H9 (cell line): ENCODE results near the gene RARS2. TPM values are rescaled to one million over a fixed set of nuclear protein-coding genes. Genes with fewer than 3 reads are reported as not detected.
A peak's percentile ranks its signal among the peaks of the same experiment; 100 is the strongest.

Experiments used
- DNase-seq: peaks from one replicate; pipeline ENCODE4 v3.0.0-alpha.2; 2017
- H2AFZ ChIP-seq: one replicate; pipeline ENCODE4 v1.6.1; 2013; ENCODE audit warnings: mild to moderate bottlenecking, low read length, control low read depth, moderate library complexity
- H2AK5ac ChIP-seq: 2 replicates; pipeline ENCODE4 v1.6.1; 2013; ENCODE audit warnings: low read length, control low read depth, mixed read lengths; ENCODE audit not compliant: insufficient read length
- H2BK120ac ChIP-seq: one replicate; pipeline ENCODE4 v1.6.1; 2013; ENCODE audit warnings: low read depth, mild to moderate bottlenecking, low read length, control low read depth, inconsistent platforms; ENCODE audit not compliant: poor library complexity, severe bottlenecking
- H2BK12ac ChIP-seq: 2 replicates; pipeline ENCODE4 v1.6.1; 2013; ENCODE audit warnings: low read length, control low read depth, mixed read lengths, low read depth; ENCODE audit not compliant: insufficient read length
- H2BK15ac ChIP-seq: 2 replicates; pipeline ENCODE4 v1.6.1; 2013; ENCODE audit warnings: low read depth, low read length, control low read depth
- H2BK20ac ChIP-seq: one replicate; pipeline ENCODE4 v1.6.1; 2013; ENCODE audit warnings: low read depth, mild to moderate bottlenecking, low read length, control low read depth, inconsistent platforms; ENCODE audit not compliant: poor library complexity, severe bottlenecking
- H2BK5ac ChIP-seq: 2 replicates; pipeline ENCODE4 v1.6.1; 2013; ENCODE audit warnings: low read length, control low read depth, mixed read lengths; ENCODE audit not compliant: insufficient read length
- H3K14ac ChIP-seq: 2 replicates; pipeline ENCODE4 v1.6.1; 2013; ENCODE audit warnings: low read length, control low read depth; ENCODE audit not compliant: insufficient read depth
- H3K18ac ChIP-seq: 2 replicates; pipeline ENCODE4 v1.6.1; 2013; ENCODE audit warnings: low read depth, mild to moderate bottlenecking, mixed read lengths, low read length, control low read depth; ENCODE audit not compliant: insufficient read length
- H3K23ac ChIP-seq: 2 replicates; pipeline ENCODE4 v1.6.1; 2013; ENCODE audit warnings: low read length, control low read depth, mixed read lengths, low read depth; ENCODE audit not compliant: insufficient read length
- H3K23me2 ChIP-seq: 2 replicates; pipeline ENCODE4 v1.6.1; 2013; ENCODE audit warnings: low read depth, mild to moderate bottlenecking, mixed read lengths, low read length, control low read depth; ENCODE audit not compliant: insufficient read length, poor library complexity, severe bottlenecking
- H3K27ac ChIP-seq: 2 replicates; pipeline ENCODE4 v1.5.1; 2013; ENCODE audit warnings: low read length, control low read depth, mixed read lengths, low read depth; ENCODE audit not compliant: insufficient read length
- H3K27me3 ChIP-seq: 2 replicates; pipeline ENCODE4 v1.6.1; 2013; ENCODE audit warnings: low read length, control low read depth, inconsistent platforms; ENCODE audit not compliant: insufficient read depth
- H3K4ac ChIP-seq: 2 replicates; pipeline ENCODE4 v1.6.1; 2013; ENCODE audit warnings: low read depth, mild to moderate bottlenecking, control low read depth, inconsistent platforms, low read length, moderate library complexity
- H3K4me1 ChIP-seq: 2 replicates; pipeline ENCODE4 v1.6.1; 2013; ENCODE audit warnings: low read length, control low read depth, inconsistent platforms; ENCODE audit not compliant: insufficient read depth
- H3K4me2 ChIP-seq: 2 replicates; pipeline ENCODE4 v1.6.1; 2013; ENCODE audit warnings: low read length, control low read depth, mixed read lengths; ENCODE audit not compliant: insufficient read length, insufficient read depth
- H3K56ac ChIP-seq: 2 replicates; pipeline ENCODE4 v1.6.1; 2013; ENCODE audit warnings: low read depth, mild to moderate bottlenecking, mixed read lengths, low read length, control low read depth; ENCODE audit not compliant: insufficient read length
- H3K79me1 ChIP-seq: 2 replicates; pipeline ENCODE4 v1.6.1; 2013; ENCODE audit warnings: low read depth, mild to moderate bottlenecking, moderate library complexity, low read length, control low read depth, inconsistent platforms; ENCODE audit not compliant: insufficient read depth, poor library complexity, severe bottlenecking
- H3K79me2 ChIP-seq: 2 replicates; pipeline ENCODE4 v1.6.1; 2013; ENCODE audit warnings: low read length, control low read depth, inconsistent platforms; ENCODE audit not compliant: insufficient read depth
- H3K9ac ChIP-seq: 2 replicates; pipeline ENCODE4 v1.6.1; 2013; ENCODE audit warnings: low read length, control low read depth, mixed read lengths; ENCODE audit not compliant: insufficient read length; ENCODE audit errors: extremely low read depth
- H3K9me3 ChIP-seq: one replicate; pipeline ENCODE4 v1.6.1; 2013; ENCODE audit warnings: low read depth, low read length, inconsistent platforms; ENCODE audit not compliant: control insufficient read depth
- H3T11ph ChIP-seq: one replicate; pipeline ENCODE4 v1.6.1; 2013; ENCODE audit warnings: mild to moderate bottlenecking, low read length, control low read depth, inconsistent platforms
- H4K20me1 ChIP-seq: one replicate; pipeline ENCODE4 v1.6.1; 2013; ENCODE audit not compliant: control insufficient read depth, insufficient read length, insufficient read depth
- H4K5ac ChIP-seq: 2 replicates; pipeline ENCODE4 v1.6.1; 2013; ENCODE audit warnings: low read depth, mild to moderate bottlenecking, mixed read lengths, low read length, control low read depth; ENCODE audit not compliant: insufficient read length
- H4K8ac ChIP-seq: replicated peaks from 2 replicates; pipeline ENCODE4 v1.6.1; 2013; ENCODE audit warnings: low read length, control low read depth, mixed read lengths, low read depth; ENCODE audit not compliant: insufficient read length
- H4K91ac ChIP-seq: 2 replicates; pipeline ENCODE4 v1.6.1; 2013; ENCODE audit warnings: low read depth, mild to moderate bottlenecking, moderate library complexity, mixed read lengths, low read length, control low read depth; ENCODE audit not compliant: insufficient read length
- H3K27ac Mint-ChIP-seq, 3 experiments: 2 replicates in 2 of 3; 3 replicates in 1 of 3; pipeline ENCODE4 v1.8.0; 2020 to 2021; ENCODE audit warnings: mixed read lengths in 3 of 3, mild to moderate bottlenecking in 1 of 3, moderate library complexity in 1 of 3
- H3K27me3 Mint-ChIP-seq: 2 replicates; pipeline ENCODE4 v1.8.0; 2021; ENCODE audit warnings: low read depth, mild to moderate bottlenecking, moderate library complexity, mixed read lengths
- H3K36me3 Mint-ChIP-seq, 3 experiments: 2 replicates in 2 of 3; 3 replicates in 1 of 3; pipeline ENCODE4 v1.8.0; 2020 to 2021; ENCODE audit warnings: low read depth in 3 of 3, mixed read lengths in 3 of 3; ENCODE audit not compliant: insufficient read depth in 1 of 3
- H3K4me1 Mint-ChIP-seq, 2 experiments: 2 replicates each; pipeline ENCODE4 v1.8.0; 2020; ENCODE audit warnings: mixed read lengths in 2 of 2
- H3K4me3 Mint-ChIP-seq, 2 experiments: 2 replicates in 1 of 2; 3 replicates in 1 of 2; pipeline ENCODE4 v1.8.0; 2020 to 2021; ENCODE audit warnings: mild to moderate bottlenecking in 2 of 2, mixed read lengths in 2 of 2, moderate library complexity in 1 of 2
- H3K9me3 Mint-ChIP-seq, 2 experiments: 2 replicates in 1 of 2; 3 replicates in 1 of 2; pipeline ENCODE4 v1.8.0; 2020; ENCODE audit warnings: mild to moderate bottlenecking in 2 of 2, mixed read lengths in 2 of 2, moderate library complexity in 1 of 2
- CTCF ChIP-seq: fragments of 200-600 bp; sonication (generic); conservative IDR thresholded peaks from 3 replicates; pipeline ENCODE4 v1.8.0; 2021; ENCODE audit warnings: antibody characterized with exemption, mild to moderate bottlenecking
- WGBS: extraction: QIAGEN DNeasy Blood & Tissue Kit; methylation state at CpG from one replicate; pipeline ENCODE4 v1.1.7; 2013; ENCODE audit warnings: missing lambda C conversion rate, low lambda C conversion rate, mixed read lengths; ENCODE audit not compliant: insufficient read length; ENCODE audit errors: extremely low coverage; 5-methylcytosine and 5-hydroxymethylcytosine counted together
- total RNA-seq: library from RNA; stranded (reverse); gene quantifications from 2 replicates; pipeline ENCODE4 v1.2.1, GENCODE V29; 2021

RARS2 gene
- total RNA-seq, 1 experiment from 2014 or later, result 45.1 TPM

DNA sequence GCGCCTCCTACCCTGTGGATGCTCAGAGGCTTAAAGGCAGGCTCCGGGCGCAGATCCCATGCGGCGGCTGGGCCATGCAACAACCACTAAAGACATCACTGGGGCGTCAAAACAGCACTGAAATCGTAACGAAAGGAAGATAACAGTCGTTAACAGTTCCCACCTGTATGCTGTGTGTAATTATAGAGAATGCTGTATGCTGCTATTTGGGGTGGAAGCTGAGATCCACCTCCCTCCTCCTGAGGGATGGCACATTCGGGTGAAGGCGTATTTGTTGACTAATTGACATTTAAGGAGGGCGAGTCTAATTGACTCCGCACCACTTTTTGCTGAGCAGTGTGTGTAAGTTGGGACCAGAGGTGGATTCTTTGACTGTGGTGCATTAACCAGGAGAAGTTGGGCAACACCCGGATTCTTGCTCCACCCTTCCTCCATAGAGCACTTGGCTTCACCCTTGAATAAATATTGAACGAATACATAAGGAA is 116.3 kb downstream of the RARS2 start:
- H4K8ac ChIP-seq, result no peak overlapping the region
- no peak overlapping the region for H3K23ac ChIP-seq
- peaks cover 0 to 4% (median 0%) of the 10 kb centered on the region in 3 experiments; a peak in 2 of 7 replicates for H3K36me3 Mint-ChIP-seq
- TF ChIP-seq CTCF, result no peak
- H2BK120ac ChIP-seq, result no peak overlapping the region
- no peak overlapping the region for H4K5ac ChIP-seq
- H3K27ac ChIP-seq, result no peak overlapping the region
- H3T11ph ChIP-seq, result no peak overlapping the region
- peak overlapping the region; percentile 94 for H3K4me2 ChIP-seq
- H3K56ac ChIP-seq, result no peak overlapping the region
- no peak overlapping the region for H2BK20ac ChIP-seq
- H3K23me2 ChIP-seq, result peaks cover 8% of the 10 kb centered on the region
- H4K91ac ChIP-seq, result no peak overlapping the region
- H3K79me1 ChIP-seq, result no peaks in the 10 kb centered on the region
- H4K20me1 ChIP-seq, result no peaks in the 10 kb centered on the region
- no peak overlapping the region for H3K18ac ChIP-seq
- no peaks in the 10 kb centered on the region for H3K27me3 Mint-ChIP-seq
- H3K4me3 Mint-ChIP-seq, result peak overlapping the region; percentile 97 to 99
- DNase-seq, result no peak
- no peaks in the 10 kb centered on the region for H3K9me3 Mint-ChIP-seq
- no CpG with 5 or more reads among the region's 15 CpGs for WGBS
- no peak overlapping the region for H2AK5ac ChIP-seq
- no peak overlapping the region for H2BK15ac ChIP-seq
- no peaks in the 10 kb centered on the region for H3K27me3 ChIP-seq
- H2AFZ ChIP-seq, result no peak overlapping the region
- peak overlapping the region; percentile 54; the same call in 1 of the 2 replicates for H3K14ac ChIP-seq
- 0 out of 7 replicates have a peak overlapping the region, but pooled peaks of 1 of the 3 experiments have one; percentile 43 for H3K27ac Mint-ChIP-seq
- peaks cover 7 to 9% of the 10 kb centered on the region in 2 experiments for H3K4me1 Mint-ChIP-seq
- H3K9me3 ChIP-seq, result no peaks in the 10 kb centered on the region
- H2BK5ac ChIP-seq, result no peak overlapping the region
- H3K9ac ChIP-seq, result no peak overlapping the region
- H3K79me2 ChIP-seq, result no peaks in the 10 kb centered on the region
- peaks cover 4% of the 10 kb centered on the region; the same call in 1 of the 2 replicates for H3K4me1 ChIP-seq
- no peak overlapping the region for H3K4ac ChIP-seq
- no peak overlapping the region for H2BK12ac ChIP-seq
